Activated B cell treated with CpG ODN at 0.5 μM for 24 hours (primary cell): Measurements from ENCODE around the gene MYOM3. TPM values are rescaled to one million over a fixed set of nuclear protein-coding genes. Genes with fewer than 3 reads are reported as not detected.
"Not testable (repeated sequence)": the region's sequence is repeated elsewhere in the genome, so short reads cannot be mapped to it uniquely, and the experiment has no call there.

Experiments
- ATAC-seq: fragments of 200-7000 bp; cut with Tn5 transposase; one replicate; pipeline ENCODE4 v1.10.0; 2021; ENCODE audit warnings: low read depth, mild to moderate bottlenecking, moderate library complexity
- CTCF ChIA-PET: fragments of 350-600 bp; sonication (Branson Sonifier 250); formaldehyde crosslinking; loops from one replicate; lab custom pipeline; 2021; ENCODE audit warnings: antibody characterized with exemption; lab: Charles Lee
- POLR2A ChIA-PET: fragments of 350-600 bp; sonication (Branson Sonifier 250); formaldehyde crosslinking; loops from one replicate; lab custom pipeline; 2021; ENCODE audit warnings: antibody characterized with exemption; lab: Charles Lee
- DNase-seq: peaks from one replicate; pipeline ENCODE4 v3.0.0; 2022
- H3K27ac Mint-ChIP-seq: one replicate; pipeline ENCODE4 v1.8.0; 2020; ENCODE audit warnings: mixed read lengths
- H3K27me3 Mint-ChIP-seq: one replicate; pipeline ENCODE4 v1.8.0; 2021; ENCODE audit warnings: mixed read lengths
- H3K36me3 Mint-ChIP-seq: one replicate; pipeline ENCODE4 v1.8.0; 2021; ENCODE audit warnings: low read depth, mixed read lengths
- H3K4me1 Mint-ChIP-seq: one replicate; pipeline ENCODE4 v1.8.0; 2021; ENCODE audit warnings: mixed read lengths
- H3K4me3 Mint-ChIP-seq: one replicate; pipeline ENCODE4 v1.8.0; 2020; ENCODE audit warnings: mild to moderate bottlenecking, mixed read lengths
- H3K9me3 Mint-ChIP-seq: one replicate; pipeline ENCODE4 v1.8.0; 2020; ENCODE audit warnings: mixed read lengths
- intact Hi-C: fragments of 100-400 bp; cut with micrococcal nuclease; formaldehyde crosslinking; loops from one replicate; pipeline ENCODE4 v1.15.1; 2024
- total RNA-seq: library from RNA; stranded (reverse); gene quantifications from 2 replicates; pipeline ENCODE4 v1.2.3, GENCODE V29; 2022
- TF ChIP-seq, protein P1 (sequence below): fragments of 200-600 bp; IDR thresholded peaks from one replicate; pipeline ENCODE4 v1.8.0; 2022; ENCODE audit warnings: antibody characterized with exemption, mild to moderate bottlenecking

MYOM3 gene
- total RNA-seq, 1 donor from 2014 or later: not detected

DNA sequence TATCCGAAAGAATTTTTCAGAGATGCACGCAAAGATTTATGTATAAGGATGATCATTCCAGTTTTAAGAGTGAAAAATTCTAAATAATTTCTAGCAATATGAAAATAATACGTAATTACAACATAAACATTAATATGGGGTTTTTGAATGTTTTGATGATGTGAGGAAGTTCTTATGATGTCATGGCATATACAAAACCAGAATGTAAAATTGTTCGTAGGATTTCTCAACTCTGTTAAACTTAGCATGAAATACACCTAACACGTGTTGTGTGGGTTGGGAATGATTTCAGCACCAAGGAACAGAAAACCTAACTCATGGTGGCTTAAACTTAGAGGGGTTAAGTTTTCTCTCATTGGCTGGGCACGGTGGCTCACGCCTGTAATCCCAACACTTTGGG is 62.2 kb downstream of the MYOM3 start:
- intact Hi-C loops: no loop called here
- no peak overlapping the region for H3K27ac Mint-ChIP-seq
- no peaks in the 10 kb centered on the region for H3K36me3 Mint-ChIP-seq
- POLR2A ChIA-PET: no interaction called here
- CTCF ChIA-PET: no interaction called here
- H3K27me3 Mint-ChIP-seq: peaks cover 5% of the 10 kb centered on the region
- no peak overlapping the region for H3K4me3 Mint-ChIP-seq
- DNase-seq (no peak), ATAC-seq (no peak)
- H3K4me1 Mint-ChIP-seq: no peaks in the 10 kb centered on the region
- TF ChIP-seq, protein P1, sequence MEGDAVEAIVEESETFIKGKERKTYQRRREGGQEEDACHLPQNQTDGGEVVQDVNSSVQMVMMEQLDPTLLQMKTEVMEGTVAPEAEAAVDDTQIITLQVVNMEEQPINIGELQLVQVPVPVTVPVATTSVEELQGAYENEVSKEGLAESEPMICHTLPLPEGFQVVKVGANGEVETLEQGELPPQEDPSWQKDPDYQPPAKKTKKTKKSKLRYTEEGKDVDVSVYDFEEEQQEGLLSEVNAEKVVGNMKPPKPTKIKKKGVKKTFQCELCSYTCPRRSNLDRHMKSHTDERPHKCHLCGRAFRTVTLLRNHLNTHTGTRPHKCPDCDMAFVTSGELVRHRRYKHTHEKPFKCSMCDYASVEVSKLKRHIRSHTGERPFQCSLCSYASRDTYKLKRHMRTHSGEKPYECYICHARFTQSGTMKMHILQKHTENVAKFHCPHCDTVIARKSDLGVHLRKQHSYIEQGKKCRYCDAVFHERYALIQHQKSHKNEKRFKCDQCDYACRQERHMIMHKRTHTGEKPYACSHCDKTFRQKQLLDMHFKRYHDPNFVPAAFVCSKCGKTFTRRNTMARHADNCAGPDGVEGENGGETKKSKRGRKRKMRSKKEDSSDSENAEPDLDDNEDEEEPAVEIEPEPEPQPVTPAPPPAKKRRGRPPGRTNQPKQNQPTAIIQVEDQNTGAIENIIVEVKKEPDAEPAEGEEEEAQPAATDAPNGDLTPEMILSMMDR: no peak
- H3K9me3 Mint-ChIP-seq: no peaks in the 10 kb centered on the region

DNA sequence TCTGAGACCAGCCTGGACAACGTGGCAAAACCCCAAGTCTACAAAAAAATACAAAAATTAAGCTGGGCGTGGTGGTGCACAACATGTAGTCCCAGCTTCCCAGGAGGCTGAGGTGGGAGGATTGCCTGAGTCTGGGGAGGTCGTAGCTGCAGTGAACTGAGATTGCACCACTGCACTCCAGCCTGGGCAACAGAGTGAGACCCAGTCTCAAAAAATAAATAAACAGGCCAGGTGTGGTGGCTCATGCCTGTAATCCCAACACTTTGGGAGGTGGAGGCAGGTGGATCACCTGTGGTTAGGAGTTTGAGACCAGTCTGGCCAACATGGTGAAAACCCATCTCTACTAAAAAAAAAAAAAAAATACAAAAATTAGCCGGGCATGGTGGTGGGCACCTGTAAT is 63.0 kb downstream of the MYOM3 start:
- ATAC-seq, DNase-seq, H3K9me3 Mint-ChIP-seq, H3K4me3 Mint-ChIP-seq, H3K27ac Mint-ChIP-seq, POLR2A ChIA-PET, H3K27me3 Mint-ChIP-seq, H3K4me1 Mint-ChIP-seq, intact Hi-C loops, CTCF ChIA-PET, H3K36me3 Mint-ChIP-seq: not testable (repeated sequence)

DNA sequence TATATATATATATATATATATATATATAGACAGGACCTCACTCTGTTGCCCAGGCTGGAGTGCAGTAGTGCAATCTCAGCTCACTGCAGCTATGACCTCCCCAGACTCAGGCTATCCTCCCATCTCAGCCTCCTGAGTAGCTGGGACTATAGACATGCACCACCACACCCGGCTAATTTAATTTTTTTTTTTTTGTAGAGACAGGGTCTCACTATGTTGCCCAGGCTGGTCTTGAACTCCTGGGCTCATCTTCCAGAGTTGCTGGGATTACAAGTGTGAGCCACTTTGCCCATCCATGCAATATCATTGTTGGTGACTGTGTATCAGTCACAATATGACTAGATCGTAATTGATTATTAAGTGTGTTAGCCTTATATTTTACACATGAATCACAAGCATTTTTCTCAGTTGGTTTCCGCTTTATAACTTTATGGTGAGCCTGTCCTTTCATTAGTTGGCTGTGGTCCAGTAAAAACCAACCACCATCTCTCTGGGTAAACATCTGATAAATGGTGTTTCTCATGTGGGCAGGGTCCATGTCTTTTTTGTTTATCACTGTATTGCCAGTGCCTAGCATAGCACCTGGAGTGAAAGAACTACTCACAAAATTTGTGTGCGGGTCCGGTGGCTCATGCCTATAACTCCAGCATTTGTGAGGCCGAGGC is 63.6 kb downstream of the MYOM3 start:
- H3K4me1 Mint-ChIP-seq: no peaks in the 10 kb centered on the region
- ChIA-PET POLR2A (no interaction called here), CTCF (no interaction called here)
- H3K9me3 Mint-ChIP-seq: no peaks in the 10 kb centered on the region
- no peak for ATAC-seq
- intact Hi-C loops: no loop called here
- H3K4me3 Mint-ChIP-seq: no peak overlapping the region
- H3K36me3 Mint-ChIP-seq: no peaks in the 10 kb centered on the region
- H3K27ac Mint-ChIP-seq: no peak overlapping the region
- H3K27me3 Mint-ChIP-seq: peaks cover 5% of the 10 kb centered on the region
- no peak for DNase-seq
- TF ChIP-seq, protein P1: no peak

DNA sequence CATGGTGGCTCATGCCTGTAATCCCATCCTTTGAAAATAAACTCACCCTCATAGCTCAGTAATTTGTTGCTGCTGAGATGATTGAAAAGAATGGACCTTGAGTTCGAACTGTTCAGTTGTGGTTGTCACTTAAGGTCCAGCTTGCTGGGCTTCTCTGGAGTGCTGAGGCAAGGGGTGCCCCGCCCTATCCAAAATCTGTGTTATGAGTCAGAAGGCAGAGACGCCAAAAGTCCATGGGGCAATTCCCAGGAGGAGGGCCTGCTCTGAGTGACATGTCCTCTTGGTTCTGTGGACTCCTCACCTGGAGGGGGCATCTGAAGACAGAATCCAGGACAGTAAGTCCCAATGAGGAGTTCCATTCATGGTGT is 64.8 kb downstream of the MYOM3 start:
- Mint-ChIP-seq H3K27ac (no peak overlapping the region), H3K9me3 (no peaks in the 10 kb centered on the region), H3K4me3 (no peak overlapping the region), H3K36me3 (no peaks in the 10 kb centered on the region), H3K27me3 (peaks cover 5% of the 10 kb centered on the region), H3K4me1 (no peaks in the 10 kb centered on the region)
- intact Hi-C loops: no loop called here
- TF ChIP-seq, protein P1: no peak
- CTCF ChIA-PET: no interaction called here
- ATAC-seq: no peak
- POLR2A ChIA-PET: no interaction called here
- DNase-seq: no peak

DNA sequence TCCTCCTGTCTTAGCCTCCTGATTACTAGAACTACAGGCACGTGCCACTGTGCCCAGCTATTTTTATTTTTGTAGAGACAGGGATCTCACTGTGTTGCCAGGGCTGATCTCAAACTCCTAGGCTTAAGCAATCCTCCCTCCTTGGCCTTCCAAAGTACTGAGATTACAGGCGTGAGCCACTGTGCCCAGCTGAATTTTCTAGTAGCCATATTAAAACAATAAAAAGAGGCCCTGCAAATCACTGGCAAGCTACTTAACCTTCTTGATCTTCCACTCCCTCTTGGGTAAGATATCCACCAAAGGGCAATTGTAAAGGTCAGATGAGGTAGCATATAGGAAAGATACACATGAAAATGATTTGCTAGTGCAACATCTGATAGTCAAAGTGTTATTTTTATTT is 66.2 kb downstream of the MYOM3 start:
- H3K9me3 Mint-ChIP-seq: no peaks in the 10 kb centered on the region
- no peak overlapping the region for H3K4me3 Mint-ChIP-seq
- H3K36me3 Mint-ChIP-seq: no peaks in the 10 kb centered on the region
- TF ChIP-seq, protein P1: no peak
- POLR2A ChIA-PET: no interaction called here
- intact Hi-C loops: no loop called here
- no peaks in the 10 kb centered on the region for H3K4me1 Mint-ChIP-seq
- H3K27ac Mint-ChIP-seq: no peak overlapping the region
- H3K27me3 Mint-ChIP-seq: peaks cover 4% of the 10 kb centered on the region
- DNase-seq (no peak), ATAC-seq (no peak)
- CTCF ChIA-PET: no interaction called here

DNA sequence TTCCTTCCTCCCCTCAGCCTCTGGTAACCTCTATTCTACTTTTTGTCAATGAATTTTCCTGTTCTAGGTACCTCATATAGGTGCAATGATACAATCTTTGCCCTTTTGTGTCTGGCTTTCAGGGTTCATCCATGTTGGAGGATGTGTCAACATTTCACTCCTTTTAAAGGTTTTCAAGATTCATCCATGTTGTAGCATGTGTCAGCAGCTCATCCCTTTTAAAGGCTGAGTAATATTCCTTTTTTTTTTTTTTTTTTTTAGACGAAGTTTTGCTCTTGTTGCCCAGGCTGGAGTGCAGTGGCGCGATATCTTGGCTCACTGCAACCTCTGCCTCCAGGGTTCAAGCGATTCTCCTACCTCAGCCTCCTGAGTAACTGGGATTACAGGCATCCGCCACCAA is 67.3 kb downstream of the MYOM3 start:
- H3K4me3 Mint-ChIP-seq, intact Hi-C loops, ATAC-seq, H3K27me3 Mint-ChIP-seq, POLR2A ChIA-PET, H3K9me3 Mint-ChIP-seq, H3K4me1 Mint-ChIP-seq, H3K36me3 Mint-ChIP-seq, CTCF ChIA-PET, H3K27ac Mint-ChIP-seq, DNase-seq: not testable (repeated sequence)
